Kidney epithelial cell (primary cell): Measurements from ENCODE around the gene NEK6. TPM values are rescaled to one million over a fixed set of nuclear protein-coding genes. Genes with fewer than 3 reads are reported as not detected.

Experiments used
- DNase-seq: peaks from one replicate; pipeline ENCODE4 v3.0.0-alpha.2; 2010; ENCODE audit warnings: low read depth
- H3K27me3 ChIP-seq: 2 replicates; pipeline ENCODE4 v1.6.0; 2011; ENCODE audit warnings: low read length; ENCODE audit not compliant: control insufficient read depth, insufficient read depth
- H3K36me3 ChIP-seq: 2 replicates; pipeline ENCODE4 v1.5.1; 2011; ENCODE audit warnings: low read length; ENCODE audit not compliant: control insufficient read depth, insufficient read depth
- H3K4me3 ChIP-seq: 2 replicates; pipeline ENCODE4 v1.5.1; 2011; ENCODE audit warnings: low read depth, mild to moderate bottlenecking, control low read depth, low read length
- total RNA-seq: library from RNA; depleted of rRNA; stranded (reverse); fragments of >200 nt; gene quantifications from 2 replicates; pipeline ENCODE4 v1.2.3, GENCODE V29; 2015
- TF ChIP-seq, protein P1 (sequence below): IDR thresholded peaks from 2 replicates; pipeline ENCODE4 v1.5.1; 2011; ENCODE audit warnings: mild to moderate bottlenecking, moderate library complexity, low read length, control low read depth, inconsistent platforms; ENCODE audit not compliant: insufficient read depth, poor library complexity, severe bottlenecking

Gene NEK6
- total RNA-seq, 1 donor from 2014 or later = 17.8 TPM

DNA sequence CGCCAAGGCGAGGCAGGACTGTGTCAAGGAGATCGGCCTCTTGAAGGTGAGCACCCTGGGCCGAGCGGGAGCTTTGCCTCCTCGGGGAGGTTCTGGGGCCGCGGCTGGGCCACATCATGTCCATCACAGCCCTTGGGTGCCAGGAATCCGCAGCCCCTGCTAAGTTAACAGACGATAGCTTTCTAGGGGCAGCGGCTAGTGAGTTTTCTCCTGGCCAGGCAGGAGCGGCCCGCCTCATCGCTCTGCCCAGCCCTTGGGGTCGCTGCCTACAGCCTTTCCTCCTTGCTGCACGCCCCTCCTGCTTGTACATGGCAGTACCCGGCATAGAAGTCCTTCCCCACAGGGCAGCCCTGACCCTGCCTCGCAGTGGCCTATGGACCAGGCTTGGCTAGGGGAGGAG is 56.2 kb downstream of the NEK6 start:
- Histone ChIP-seq H3K4me3 (no peak overlapping the region), H3K27me3 (no peaks in the 10 kb centered on the region), H3K36me3 (peaks cover 2% of the 10 kb centered on the region)
- DNase-seq = no peak
- TF ChIP-seq, protein P1, sequence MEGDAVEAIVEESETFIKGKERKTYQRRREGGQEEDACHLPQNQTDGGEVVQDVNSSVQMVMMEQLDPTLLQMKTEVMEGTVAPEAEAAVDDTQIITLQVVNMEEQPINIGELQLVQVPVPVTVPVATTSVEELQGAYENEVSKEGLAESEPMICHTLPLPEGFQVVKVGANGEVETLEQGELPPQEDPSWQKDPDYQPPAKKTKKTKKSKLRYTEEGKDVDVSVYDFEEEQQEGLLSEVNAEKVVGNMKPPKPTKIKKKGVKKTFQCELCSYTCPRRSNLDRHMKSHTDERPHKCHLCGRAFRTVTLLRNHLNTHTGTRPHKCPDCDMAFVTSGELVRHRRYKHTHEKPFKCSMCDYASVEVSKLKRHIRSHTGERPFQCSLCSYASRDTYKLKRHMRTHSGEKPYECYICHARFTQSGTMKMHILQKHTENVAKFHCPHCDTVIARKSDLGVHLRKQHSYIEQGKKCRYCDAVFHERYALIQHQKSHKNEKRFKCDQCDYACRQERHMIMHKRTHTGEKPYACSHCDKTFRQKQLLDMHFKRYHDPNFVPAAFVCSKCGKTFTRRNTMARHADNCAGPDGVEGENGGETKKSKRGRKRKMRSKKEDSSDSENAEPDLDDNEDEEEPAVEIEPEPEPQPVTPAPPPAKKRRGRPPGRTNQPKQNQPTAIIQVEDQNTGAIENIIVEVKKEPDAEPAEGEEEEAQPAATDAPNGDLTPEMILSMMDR = no peak

DNA sequence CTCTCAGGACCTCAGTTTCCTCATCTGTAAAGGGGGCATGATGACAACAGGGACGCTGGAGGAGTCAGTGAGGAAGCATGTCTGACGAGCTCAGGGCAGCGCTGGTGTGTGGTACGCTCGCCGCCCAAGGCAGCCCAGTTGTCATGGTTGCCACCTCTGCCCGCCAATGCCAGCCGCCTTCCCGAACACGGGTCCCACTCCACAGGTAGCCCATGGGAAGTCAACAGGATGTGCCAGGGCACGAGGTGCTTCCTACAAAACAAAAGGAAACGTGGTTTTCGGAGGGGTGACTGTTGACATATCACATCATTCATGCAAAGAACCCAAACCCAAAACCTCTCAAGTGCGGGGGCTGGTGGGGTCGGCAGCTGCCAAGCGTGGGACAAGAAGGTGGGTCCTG is 58.1 kb downstream of the NEK6 start:
- Histone ChIP-seq H3K4me3 (no peak overlapping the region), H3K36me3 (no peaks in the 10 kb centered on the region), H3K27me3 (no peaks in the 10 kb centered on the region)
- TF ChIP-seq, protein P1 = no peak
- no peak for DNase-seq

DNA sequence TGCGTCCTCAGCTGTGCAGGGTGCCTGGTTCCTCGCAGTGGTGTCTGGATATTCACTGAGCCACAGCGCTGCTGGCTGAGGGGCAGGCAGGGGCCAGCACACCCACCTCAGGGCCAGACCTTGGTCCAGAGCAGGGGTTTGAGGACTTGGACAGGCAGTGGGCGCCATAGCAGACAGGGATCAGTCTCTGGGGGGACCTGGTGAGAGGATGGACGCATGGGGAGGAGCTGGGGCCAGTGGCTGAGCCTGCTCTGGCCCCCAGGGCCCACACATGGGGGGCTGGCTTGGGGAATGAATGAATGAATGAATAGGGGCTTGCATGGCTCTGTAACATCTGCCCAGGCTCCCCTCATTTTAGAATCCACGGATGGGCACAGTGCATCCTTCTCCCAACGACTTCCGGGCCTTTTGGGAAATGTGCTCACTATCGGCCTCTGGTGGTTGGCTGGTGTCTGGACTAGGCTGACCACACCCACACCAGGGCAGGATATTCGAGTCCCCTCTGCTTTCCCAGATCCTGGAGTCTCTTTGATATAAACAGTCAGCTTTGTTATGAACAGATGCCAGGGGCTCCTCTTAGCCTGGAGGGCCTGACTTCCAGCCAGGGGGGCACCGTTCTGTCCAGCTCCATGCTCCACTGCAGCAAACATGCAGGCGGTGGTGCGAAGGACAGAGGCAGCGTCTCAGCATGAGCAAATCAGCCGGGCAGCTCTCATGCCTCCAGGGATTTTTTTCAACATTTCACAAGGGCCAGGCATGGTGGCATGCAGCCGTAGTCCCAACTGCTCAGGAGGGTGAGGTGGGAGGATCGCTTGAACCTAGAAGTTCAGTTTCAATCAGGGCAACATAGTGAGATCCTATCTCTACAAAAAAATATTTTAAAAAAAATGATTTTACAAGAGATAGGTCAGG is 62.6 kb downstream of the NEK6 start:
- TF ChIP-seq, protein P1 = peak; percentile 91
- H3K36me3 ChIP-seq = peaks cover 4% of the 10 kb centered on the region
- no peak for DNase-seq
- no peak overlapping the region for H3K4me3 ChIP-seq
- H3K27me3 ChIP-seq = no peaks in the 10 kb centered on the region

DNA sequence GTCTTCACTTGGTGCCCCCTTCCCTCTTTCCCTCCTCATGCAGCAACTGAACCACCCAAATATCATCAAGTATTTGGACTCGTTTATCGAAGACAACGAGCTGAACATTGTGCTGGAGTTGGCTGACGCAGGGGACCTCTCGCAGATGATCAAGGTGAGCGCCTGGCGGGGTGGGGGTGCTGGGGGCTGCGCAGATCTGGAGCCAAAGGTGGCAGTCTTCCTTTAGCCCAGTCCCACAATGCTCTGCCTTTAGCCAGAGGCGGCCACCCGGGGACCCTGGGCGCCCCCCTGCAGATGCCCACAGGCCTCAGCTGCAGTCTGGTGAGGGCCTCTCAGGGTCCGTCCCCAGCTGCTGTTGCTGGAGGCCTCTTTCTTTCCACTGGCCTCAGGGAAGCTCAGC is 63.7 kb downstream of the NEK6 start:
- no peak for DNase-seq
- Histone ChIP-seq H3K36me3 (peaks cover 4% of the 10 kb centered on the region), H3K4me3 (no peak overlapping the region), H3K27me3 (no peaks in the 10 kb centered on the region)
- TF ChIP-seq, protein P1 = no peak

DNA sequence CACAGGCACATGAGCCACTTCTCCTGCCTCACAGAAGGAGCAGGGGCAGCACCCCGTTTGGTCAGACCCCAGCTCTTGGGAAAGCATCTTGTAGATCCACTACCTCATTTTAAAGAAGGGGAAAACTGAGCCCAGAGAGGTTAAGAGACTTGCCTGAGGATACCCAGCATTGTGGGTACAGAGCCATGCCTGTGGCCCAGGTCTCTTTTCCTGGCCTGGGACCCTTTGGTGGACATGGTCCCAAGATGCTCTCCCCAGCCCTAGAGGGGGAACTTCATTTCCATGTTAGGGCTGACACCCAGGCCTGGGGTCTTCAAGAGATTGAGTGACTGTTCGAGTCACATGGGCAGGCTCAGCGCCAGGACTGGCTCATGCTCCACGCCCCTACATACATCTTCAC is 64.2 kb downstream of the NEK6 start:
- H3K27me3 ChIP-seq = no peaks in the 10 kb centered on the region
- TF ChIP-seq, protein P1 = no peak
- DNase-seq = no peak

More for the DNA sequence above, 64.2 kb downstream of the NEK6 start:
- Histone ChIP-seq H3K4me3 (no peak overlapping the region), H3K36me3 (peaks cover 4% of the 10 kb centered on the region)
